ENCODE data around the gene TMEM181.

The TMEM181 gene

GRCh38 chr6:158561938-158562337 is 2.0 kb downstream of the TMEM181 start:
- Histone ChIP-seq H3K4me3 (IDR thresholded peaks at IDR 0.05; ENCODE audit: insufficient read depth, low read depth, low read length) (no peak overlapping the region), H3K27ac (no peak overlapping the region), H3K4me1 (ENCODE audit: low read depth, poor library complexity, severe bottlenecking) (peaks cover 14% of the 10 kb centered on the region), H3K9ac (no peak overlapping the region), H3K4me2 (peak overlapping the region; percentile 9; the same call in 1 of the 2 replicates), H4K20me1 (ENCODE audit: insufficient read depth) (no peaks in the 10 kb centered on the region), H3K79me2 (ENCODE audit: insufficient read depth, low read depth) (peaks cover 30% of the 10 kb centered on the region), H3K36me3 (ENCODE audit: insufficient read depth) (no peaks in the 10 kb centered on the region), H2AFZ (ENCODE audit: low read depth) (no peak overlapping the region), H3K27me3 (ENCODE audit: insufficient read depth, low read depth) (no peaks in the 10 kb centered on the region; the same call in 1 of the 2 replicates)
- TF ChIP-seq, protein P1, sequence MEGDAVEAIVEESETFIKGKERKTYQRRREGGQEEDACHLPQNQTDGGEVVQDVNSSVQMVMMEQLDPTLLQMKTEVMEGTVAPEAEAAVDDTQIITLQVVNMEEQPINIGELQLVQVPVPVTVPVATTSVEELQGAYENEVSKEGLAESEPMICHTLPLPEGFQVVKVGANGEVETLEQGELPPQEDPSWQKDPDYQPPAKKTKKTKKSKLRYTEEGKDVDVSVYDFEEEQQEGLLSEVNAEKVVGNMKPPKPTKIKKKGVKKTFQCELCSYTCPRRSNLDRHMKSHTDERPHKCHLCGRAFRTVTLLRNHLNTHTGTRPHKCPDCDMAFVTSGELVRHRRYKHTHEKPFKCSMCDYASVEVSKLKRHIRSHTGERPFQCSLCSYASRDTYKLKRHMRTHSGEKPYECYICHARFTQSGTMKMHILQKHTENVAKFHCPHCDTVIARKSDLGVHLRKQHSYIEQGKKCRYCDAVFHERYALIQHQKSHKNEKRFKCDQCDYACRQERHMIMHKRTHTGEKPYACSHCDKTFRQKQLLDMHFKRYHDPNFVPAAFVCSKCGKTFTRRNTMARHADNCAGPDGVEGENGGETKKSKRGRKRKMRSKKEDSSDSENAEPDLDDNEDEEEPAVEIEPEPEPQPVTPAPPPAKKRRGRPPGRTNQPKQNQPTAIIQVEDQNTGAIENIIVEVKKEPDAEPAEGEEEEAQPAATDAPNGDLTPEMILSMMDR (conservative IDR thresholded peaks at IDR 0.05; ENCODE audit: low read depth, low read length) = no peak

GRCh38 chr6:158564243-158565121 is 4.6 kb downstream of the TMEM181 start:
- H3K36me3 ChIP-seq (ENCODE audit: insufficient read depth) = no peaks in the 10 kb centered on the region
- peaks cover 30% of the 10 kb centered on the region for H3K79me2 ChIP-seq (ENCODE audit: insufficient read depth, low read depth)
- no peak overlapping the region for H3K4me3 ChIP-seq (IDR thresholded peaks at IDR 0.05; ENCODE audit: insufficient read depth, low read depth, low read length)
- no peaks in the 10 kb centered on the region for H4K20me1 ChIP-seq (ENCODE audit: insufficient read depth)
- no peak overlapping the region for H3K4me2 ChIP-seq
- H2AFZ ChIP-seq (ENCODE audit: low read depth) = no peak overlapping the region
- peaks cover 8% of the 10 kb centered on the region for H3K4me1 ChIP-seq (ENCODE audit: low read depth, poor library complexity, severe bottlenecking)
- H3K27me3 ChIP-seq (ENCODE audit: insufficient read depth, low read depth) = no peaks in the 10 kb centered on the region
- H3K27ac ChIP-seq = no peak overlapping the region
- no peak overlapping the region for H3K9ac ChIP-seq
- TF ChIP-seq, protein P1 (conservative IDR thresholded peaks at IDR 0.05; ENCODE audit: low read depth, low read length) = no peak

- peaks cover 6% of the 10 kb centered on the region for H3K4me1 ChIP-seq (ENCODE audit: low read depth, poor library complexity, severe bottlenecking)
- no peak overlapping the region for H3K4me3 ChIP-seq (IDR thresholded peaks at IDR 0.05; ENCODE audit: insufficient read depth, low read depth, low read length)
- no peaks in the 10 kb centered on the region for H3K27me3 ChIP-seq (ENCODE audit: insufficient read depth, low read depth)
- no peaks in the 10 kb centered on the region for H3K36me3 ChIP-seq (ENCODE audit: insufficient read depth)
- no peak overlapping the region for H3K4me2 ChIP-seq
- peaks cover 30% of the 10 kb centered on the region for H3K79me2 ChIP-seq (ENCODE audit: insufficient read depth, low read depth)
- H2AFZ ChIP-seq (ENCODE audit: low read depth) = no peak overlapping the region
- H3K27ac ChIP-seq = no peak overlapping the region
- no peak overlapping the region for H3K9ac ChIP-seq
- no peaks in the 10 kb centered on the region for H4K20me1 ChIP-seq (ENCODE audit: insufficient read depth)
- TF ChIP-seq, protein P1 (conservative IDR thresholded peaks at IDR 0.05; ENCODE audit: low read depth, low read length) = no peak
Measured at GRCh38 chr6:158565122-158565429, 5.2 kb downstream of the TMEM181 start.

- H3K9ac ChIP-seq = no peak overlapping the region
- TF ChIP-seq, protein P1 (conservative IDR thresholded peaks at IDR 0.05; ENCODE audit: low read depth, low read length) = no peak
- H3K4me2 ChIP-seq = no peak overlapping the region
- no peak overlapping the region for H3K27ac ChIP-seq
- H3K4me1 ChIP-seq (ENCODE audit: low read depth, poor library complexity, severe bottlenecking) = peaks cover 6% of the 10 kb centered on the region
- no peak overlapping the region for H3K4me3 ChIP-seq (IDR thresholded peaks at IDR 0.05; ENCODE audit: insufficient read depth, low read depth, low read length)
- no peaks in the 10 kb centered on the region for H4K20me1 ChIP-seq (ENCODE audit: insufficient read depth)
- H3K36me3 ChIP-seq (ENCODE audit: insufficient read depth) = no peaks in the 10 kb centered on the region
- no peak overlapping the region for H2AFZ ChIP-seq (ENCODE audit: low read depth)
- H3K79me2 ChIP-seq (ENCODE audit: insufficient read depth, low read depth) = peaks cover 30% of the 10 kb centered on the region
- no peaks in the 10 kb centered on the region for H3K27me3 ChIP-seq (ENCODE audit: insufficient read depth, low read depth)
Measured at GRCh38 chr6:158565482-158566040, 5.7 kb downstream of the TMEM181 start.
